ENCODE data around the gene ERBB4. TPM values are rescaled to one million over a fixed set of nuclear protein-coding genes. Genes with fewer than 3 reads are reported as not detected.
"Not testable (repeated sequence)": the region's sequence is repeated elsewhere in the genome, so short reads cannot be mapped to it uniquely, and the experiment has no call there.

The ERBB4 gene
- total RNA-seq, 1 donor from 2014 or later, result 1.8 TPM

- Mint-ChIP-seq H3K4me3 (ENCODE audit: unreplicated experiment) (no peak overlapping the region), H3K27ac (ENCODE audit: unreplicated experiment) (no peak overlapping the region), H3K36me3 (ENCODE audit: unreplicated experiment) (peaks cover under 1% of the 10 kb centered on the region), H3K9me3 (ENCODE audit: unreplicated experiment) (no peaks in the 10 kb centered on the region), H3K27me3 (ENCODE audit: unreplicated experiment) (peaks cover 3% of the 10 kb centered on the region), H3K4me1 (ENCODE audit: low read depth, unreplicated experiment) (no peaks in the 10 kb centered on the region)
- no peak for DNase-seq
- TF ChIP-seq CTCF (IDR thresholded peaks at IDR 0.05; ENCODE audit: partially characterized antibody, unreplicated experiment), result no peak
These were observed 523.0 kb downstream of the ERBB4 start for GRCh38 chr2:212015588-212015987.

- H3K27ac Mint-ChIP-seq (ENCODE audit: unreplicated experiment), result no peak overlapping the region
- no peak for DNase-seq
- TF ChIP-seq CTCF (IDR thresholded peaks at IDR 0.05; ENCODE audit: partially characterized antibody, unreplicated experiment), result no peak
- peaks cover 5% of the 10 kb centered on the region for H3K27me3 Mint-ChIP-seq (ENCODE audit: unreplicated experiment)
- H3K4me3 Mint-ChIP-seq (ENCODE audit: unreplicated experiment), result no peak overlapping the region
- no peaks in the 10 kb centered on the region for H3K4me1 Mint-ChIP-seq (ENCODE audit: low read depth, unreplicated experiment)
- H3K9me3 Mint-ChIP-seq (ENCODE audit: unreplicated experiment), result no peaks in the 10 kb centered on the region
- H3K36me3 Mint-ChIP-seq (ENCODE audit: unreplicated experiment), result peaks cover 4% of the 10 kb centered on the region
These were observed 525.0 kb downstream of the ERBB4 start for GRCh38 chr2:212013626-212014025.

- H3K4me1 Mint-ChIP-seq (ENCODE audit: low read depth, unreplicated experiment); H3K4me3 Mint-ChIP-seq (ENCODE audit: unreplicated experiment); H3K27ac Mint-ChIP-seq (ENCODE audit: unreplicated experiment); H3K27me3 Mint-ChIP-seq (ENCODE audit: unreplicated experiment); H3K9me3 Mint-ChIP-seq (ENCODE audit: unreplicated experiment); DNase-seq; H3K36me3 Mint-ChIP-seq (ENCODE audit: unreplicated experiment): not testable (repeated sequence)
These were observed 528.3 kb downstream of the ERBB4 start for GRCh38 chr2:212010305-212010704.

GRCh38 chr2:212007972-212008371, 530.6 kb downstream of the ERBB4 start:
- Mint-ChIP-seq H3K9me3 (ENCODE audit: unreplicated experiment) (no peaks in the 10 kb centered on the region), H3K27ac (ENCODE audit: unreplicated experiment) (no peak overlapping the region)

GRCh38 chr2:212005085-212005671, 533.4 kb downstream of the ERBB4 start:
- Mint-ChIP-seq H3K36me3 (ENCODE audit: unreplicated experiment) (no peaks in the 10 kb centered on the region), H3K4me3 (ENCODE audit: unreplicated experiment) (no peak overlapping the region), H3K9me3 (ENCODE audit: unreplicated experiment) (no peaks in the 10 kb centered on the region), H3K4me1 (ENCODE audit: low read depth, unreplicated experiment) (no peaks in the 10 kb centered on the region), H3K27ac (ENCODE audit: unreplicated experiment) (no peak overlapping the region), H3K27me3 (ENCODE audit: unreplicated experiment) (no peaks in the 10 kb centered on the region)
- peak; percentile 64 for TF ChIP-seq CTCF (IDR thresholded peaks at IDR 0.05; ENCODE audit: partially characterized antibody, unreplicated experiment)
- DNase-seq, result peak; percentile 74

More at GRCh38 chr2:212007972-212008371, 530.6 kb downstream of the ERBB4 start:
- no peak for TF ChIP-seq CTCF (IDR thresholded peaks at IDR 0.05; ENCODE audit: partially characterized antibody, unreplicated experiment)
- Mint-ChIP-seq H3K36me3 (ENCODE audit: unreplicated experiment) (peaks cover 4% of the 10 kb centered on the region), H3K4me1 (ENCODE audit: low read depth, unreplicated experiment) (no peaks in the 10 kb centered on the region), H3K27me3 (ENCODE audit: unreplicated experiment) (peaks cover 2% of the 10 kb centered on the region), H3K4me3 (ENCODE audit: unreplicated experiment) (no peak overlapping the region)
- DNase-seq, result no peak
